Heart right ventricle (tissue), 16 donors: ENCODE results near the gene COL25A1. TPM values are rescaled to one million over a fixed set of nuclear protein-coding genes. Genes with fewer than 3 reads are reported as not detected.
"Not testable (repeated sequence)": the region's sequence is repeated elsewhere in the genome, so short reads cannot be mapped to it uniquely, and the experiment has no call there.

Experiments used
- ATAC-seq, 8 donors: fragments of 200-7000 bp; cut with Tn5 transposase; one replicate each; pipeline ENCODE4 v1.9.1; 2020; ENCODE audit warnings: mild to moderate bottlenecking in 8 of 8, moderate library complexity in 8 of 8, moderate number of reproducible peaks in 1 of 8
- DNase-seq, 2 donors: peaks; one replicate each; pipeline ENCODE4 v3.0.0-alpha.2; 2020
- H3K27ac ChIP-seq, 10 donors: fragments of 200-600 bp; sonication (generic) in 2 of 10; one replicate each; pipeline versions ENCODE4 v1.5.0 to v1.8.0; 2020 to 2022; ENCODE audit warnings: mild to moderate bottlenecking in 3 of 10
- H3K27me3 ChIP-seq, 7 donors: fragments of 200-600 bp; one replicate each; pipeline ENCODE4 v1.8.0; 2021 to 2022; ENCODE audit warnings: mild to moderate bottlenecking in 2 of 7
- H3K36me3 ChIP-seq, 9 donors: fragments of 200-600 bp; sonication (generic) in 1 of 9; one replicate each; pipeline versions ENCODE4 v1.5.0 to v1.8.0; 2020 to 2022; ENCODE audit warnings: mild to moderate bottlenecking in 2 of 9
- H3K4me1 ChIP-seq, 9 donors: fragments of 200-600 bp; sonication (generic) in 1 of 9; one replicate each; pipeline versions ENCODE4 v1.5.0 to v1.8.0; 2020 to 2022; ENCODE audit warnings: mild to moderate bottlenecking in 4 of 9
- H3K4me3 ChIP-seq, 10 donors: fragments of 200-600 bp; sonication (generic) in 2 of 10; one replicate each; pipeline versions ENCODE4 v1.5.0 to v1.8.0; 2020 to 2022; ENCODE audit warnings: mild to moderate bottlenecking in 7 of 10, moderate library complexity in 2 of 10
- H3K9me3 ChIP-seq, 11 donors: fragments of 200-600 bp in 10 of 11; sonication (generic) in 2 of 11; one replicate each; pipeline versions ENCODE4 v1.5.0 to v1.8.0; 2013 to 2022; ENCODE audit warnings: mild to moderate bottlenecking in 2 of 11, control low read depth in 1 of 11, moderate library complexity in 1 of 11
- CTCF ChIP-seq, 9 donors: fragments of 200-600 bp; sonication (generic) in 2 of 9; IDR thresholded peaks; one replicate each; pipeline versions ENCODE4 v1.5.0 to v1.8.0; 2021 to 2022; ENCODE audit warnings: antibody characterized with exemption in 9 of 9, mild to moderate bottlenecking in 5 of 9, moderate library complexity in 1 of 9
- WGBS, 2 donors: extraction: QIAGEN DNeasy Blood & Tissue Kit; methylation state at CpG; one replicate each; pipeline ENCODE4 v1.1.7; 2013; ENCODE audit warnings: inconsistent platforms in 1 of 2; 5-methylcytosine and 5-hydroxymethylcytosine counted together
- intact Hi-C, 10 donors: fragments of 100-400 bp; cut with DNase I; formaldehyde crosslinking; loops; one replicate each; pipeline versions ENCODE4 v1.11.1 to v1.14.2; 2022
- polyA plus RNA-seq, 2 donors: library from polyadenylated mRNA; stranded (reverse); fragments of 200-250 nt; gene quantifications; one replicate each; pipeline ENCODE4 v1.2.3, GENCODE V29; 2013
- total RNA-seq, 10 donors: library from RNA; stranded (reverse); fragmentation: NEBNext Ultra II Directional in 3 of 10; extraction: Animal tissue kit (Norgen Biotek cat#: 25700) in 3 of 10; gene quantifications; one replicate each; pipeline versions ENCODE4 v1.2.1 to v1.2.4, GENCODE V29; 2021 to 2023
- donor health status: Arrhythmogenic right ventricular cardiomyopathy.
- donor health status: ischemic (EF 13 %, LVEDD 7.1; RV severe dilation, severe dysfunction).
- donor health status: healthy with polysubstance abuse.
- donor health status: DM: no; HTN: yes; CAD: no.
- donor health status: DM: no; HTN: no; CAD: no.
- donor health status: ischemic (EF 25% LVEDD 6.9; RV normal size, moderate dysfunction).
- donor health status: ischemic (EF 25% LVEDD 5.7; RV mildly dilated, moderate dysfunction).
- donor health status: healthy.
- donor health status: DM: yes; HTN: yes; CAD: no.
- donor health status: Ischemic cardiomyopathy.
- donor health status: ischemic (EF 35%, LVEDD 5.7; RV mildly dilated, moderate dysfunction).
- donor health status: nonischemic (EF 11% LVEDD 7.7; RV severe dilation, severe dysfunction).
- donor health status: DM: yes; HTN: yes; CAD: no.
- donor health status: PGD.
- donor health status: ischemic (EF 29% LVEDD 5.4; RV normal size, mild dysfunction).
- donor health status: nonischemic (EF 23%, LVEDD 6.1; RV moderate dilation, normal function).

Gene COL25A1
- total and polyA plus RNA-seq, 12 donors, result 0.07 to 1.2 (median 0.41) TPM

GRCh38 chr4:109027016-109027500 is 275.4 kb downstream of the COL25A1 start:
- DNase-seq (no peak), ATAC-seq (no peak)
- H3K36me3 ChIP-seq, result no peaks in the 10 kb centered on the region
- TF ChIP-seq CTCF (IDR thresholded peaks at IDR 0.05), result no peak
- no peak overlapping the region for H3K4me3 ChIP-seq
- H3K9me3 ChIP-seq, result peaks cover 0 to 10% (median 0%) of the 10 kb centered on the region in 11 donors
- 48 to 88% methylated on average over 5 of the region's 5 CpGs for WGBS, 2 donors
- H3K27me3 ChIP-seq, result no peaks in the 10 kb centered on the region
- no peaks in the 10 kb centered on the region for H3K4me1 ChIP-seq
- intact Hi-C loops, result no loop called here
- H3K27ac ChIP-seq, result no peak overlapping the region

- H3K9me3 ChIP-seq, result peaks cover 0 to 15% (median 0%) of the 10 kb centered on the region in 11 donors
- ATAC-seq (no peak), DNase-seq (no peak)
- H3K27ac ChIP-seq, result no peak overlapping the region
- no peaks in the 10 kb centered on the region for H3K36me3 ChIP-seq
- H3K4me3 ChIP-seq, result no peak overlapping the region
- WGBS, 2 donors, result 83 to 85% methylated on average over 4 of the region's 4 CpGs
- intact Hi-C loops, result no loop called here
- no peak for TF ChIP-seq CTCF (IDR thresholded peaks at IDR 0.05)
- H3K27me3 ChIP-seq, result no peaks in the 10 kb centered on the region
- no peaks in the 10 kb centered on the region for H3K4me1 ChIP-seq
Observed at GRCh38 chr4:109026588-109026987, 275.9 kb downstream of the COL25A1 start.

DNA sequence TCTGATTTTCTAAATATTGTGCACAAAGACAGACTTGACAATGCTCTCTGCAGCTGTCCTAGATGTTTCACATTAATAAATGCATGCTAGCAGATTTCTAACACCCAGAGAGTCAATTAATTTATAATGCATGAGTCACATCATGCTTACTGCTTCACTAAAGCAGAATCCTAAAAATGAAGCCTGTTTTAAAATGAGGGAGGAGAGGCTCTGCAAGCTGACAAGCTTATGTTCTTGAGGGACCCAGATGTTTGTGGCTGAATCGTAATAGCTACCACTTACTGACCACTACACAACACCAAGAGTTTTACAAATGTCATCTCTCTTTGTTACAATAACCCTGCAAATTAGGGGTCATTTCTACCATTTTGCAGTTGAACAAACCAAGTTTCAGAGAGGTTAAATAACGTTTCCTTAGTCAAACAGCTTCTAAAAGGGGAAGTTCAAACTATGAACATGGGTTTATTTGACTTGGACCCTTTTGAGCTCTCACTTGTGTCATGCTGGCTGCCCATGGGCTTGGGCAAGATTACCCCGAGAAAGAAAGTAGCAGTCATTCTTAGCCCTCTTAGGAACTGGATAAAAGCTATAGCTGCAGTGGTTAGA is 276.9 kb downstream of the COL25A1 start:
- H3K4me1 ChIP-seq, result no peaks in the 10 kb centered on the region
- no peaks in the 10 kb centered on the region for H3K27me3 ChIP-seq
- WGBS, 2 donors, result 82 to 84% methylated on average over 3 of the region's 3 CpGs
- H3K9me3 ChIP-seq, result peaks cover 0 to 24% (median 0%) of the 10 kb centered on the region in 11 donors
- TF ChIP-seq CTCF (IDR thresholded peaks at IDR 0.05), result no peak
- ATAC-seq, result no peak
- intact Hi-C loops, result no loop called here
- no peak overlapping the region for H3K27ac ChIP-seq
- H3K36me3 ChIP-seq, result no peaks in the 10 kb centered on the region
- no peak for DNase-seq
- H3K4me3 ChIP-seq, result no peak overlapping the region

DNA sequence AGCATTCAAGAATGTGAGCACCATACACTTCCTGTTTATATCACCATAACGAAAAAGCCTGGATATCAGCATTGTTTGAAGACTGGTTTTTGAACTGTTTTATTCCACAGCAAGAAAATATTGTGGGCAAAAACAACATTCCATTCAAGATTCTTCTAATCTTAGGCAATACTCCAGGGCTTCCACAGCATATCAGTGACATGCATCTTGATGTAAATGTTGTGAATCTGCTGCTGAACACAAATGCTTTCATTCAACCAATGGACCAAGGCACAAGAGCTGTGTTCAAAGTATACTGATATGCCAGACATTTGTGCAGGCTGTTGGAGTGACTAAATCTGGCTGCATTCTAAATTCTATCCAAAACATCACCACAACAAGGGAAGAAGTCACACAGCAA is 279.5 kb downstream of the COL25A1 start:
- Histone ChIP-seq H3K27ac (no peak overlapping the region), H3K4me1 (no peaks in the 10 kb centered on the region), H3K9me3 (peaks cover 0 to 24% (median 0%) of the 10 kb centered on the region in 11 donors), H3K27me3 (no peaks in the 10 kb centered on the region), H3K4me3 (no peak overlapping the region), H3K36me3 (no peaks in the 10 kb centered on the region)
- intact Hi-C loops, result no loop called here
- 39 to 71% methylated on average over 1 of the region's 1 CpG for WGBS, 2 donors
- no peak for TF ChIP-seq CTCF (IDR thresholded peaks at IDR 0.05)
- ATAC-seq (no peak), DNase-seq (no peak)

- intact Hi-C loops, ATAC-seq: not testable (repeated sequence)
- H3K9me3 ChIP-seq, result peaks cover 0 to 29% (median 0%) of the 10 kb centered on the region in 11 donors
Observed at GRCh38 chr4:109021630-109022029, 280.8 kb downstream of the COL25A1 start.

More at GRCh38 chr4:109021630-109022029, 280.8 kb downstream of the COL25A1 start:
- 98 to 99% methylated on average over 6 of the region's 6 CpGs for whole genome bisulfite sequencing, 2 donors
- H3K27ac ChIP-seq, DNase-seq, H3K4me1 ChIP-seq, H3K27me3 ChIP-seq, H3K4me3 ChIP-seq, H3K36me3 ChIP-seq: not testable (repeated sequence)
